ENCODE measurements around the gene FER1L5.

GRCh38 chr2:96661324-96661723, 18.8 kb downstream of the FER1L5 start:
- TF ChIP-seq CTCF (conservative IDR thresholded peaks at IDR 0.05 in 1 of 2, IDR thresholded peaks at IDR 0.05 in 1 of 2; ENCODE audit: low read depth in 1 of 2, low read length in 2 of 2) (no peak), EZH2 (IDR thresholded peaks at IDR 0.05; ENCODE audit: low read length, missing control alignments) (no peak)

Measured in fibroblast of lung (primary cell).